Caco-2 (cell line): ENCODE measurements around the gene CLIC5. TPM values are rescaled to one million over a fixed set of nuclear protein-coding genes. Genes with fewer than 3 reads are reported as not detected.

Experiments
- BruUV-seq: library from RNA; stranded (reverse); fragments of 400-500 nt; replicated peaks from 2 replicates; lab custom pipeline; 2021; lab: Mats Ljungman, UMichigan
- CTCF ChIA-PET: fragments of 300-600 bp; sonication (Branson Sonifier 250); formaldehyde crosslinking; loops from one replicate; lab custom pipeline; 2022; ENCODE audit warnings: antibody characterized with exemption; lab: Charles Lee
- POLR2A ChIA-PET: fragments of 300-600 bp; sonication (Branson Sonifier 250); formaldehyde crosslinking; loops from one replicate; lab custom pipeline; 2022; ENCODE audit warnings: antibody characterized with exemption; lab: Charles Lee
- DNase-seq, 2 experiments: peaks; one replicate each; pipeline versions ENCODE4 v3.0.0 to v3.0.0-alpha.2; 2020 to 2022
- H3K27me3 ChIP-seq: replicated peaks from 2 replicates; pipeline ENCODE4 v1.6.0; 2011; ENCODE audit warnings: low read length; ENCODE audit not compliant: control insufficient read depth, insufficient read depth
- H3K36me3 ChIP-seq: 2 replicates; pipeline ENCODE4 v1.5.1; 2011; ENCODE audit warnings: low read length; ENCODE audit not compliant: control insufficient read depth, insufficient read depth
- H3K4me1 ChIP-seq: fragments of 250-450 bp; sonication (Bioruptor Pico); 2 replicates; pipeline ENCODE4 v1.5.1; 2020; ENCODE audit warnings: mild to moderate bottlenecking
- H3K4me3 ChIP-seq: 2 replicates; pipeline ENCODE4 v1.5.1; 2011; ENCODE audit warnings: low read depth, mild to moderate bottlenecking, control low read depth, low read length
- H3K9me3 ChIP-seq: fragments of 250-450 bp; sonication (Bioruptor Pico); 2 replicates; pipeline ENCODE4 v1.5.1; 2020; ENCODE audit warnings: mild to moderate bottlenecking, moderate library complexity
- H3K27ac Mint-ChIP-seq: one replicate; pipeline ENCODE4 v1.8.0; 2022; ENCODE audit warnings: mixed read lengths; ENCODE audit not compliant: unreplicated experiment
- H3K27me3 Mint-ChIP-seq: one replicate; pipeline ENCODE4 v1.8.0; 2022; ENCODE audit warnings: mixed read lengths; ENCODE audit not compliant: insufficient read depth, unreplicated experiment
- H3K36me3 Mint-ChIP-seq: one replicate; pipeline ENCODE4 v1.8.0; 2022; ENCODE audit warnings: mild to moderate bottlenecking, mixed read lengths; ENCODE audit not compliant: insufficient read depth, unreplicated experiment
- H3K4me1 Mint-ChIP-seq: one replicate; pipeline ENCODE4 v1.8.0; 2022; ENCODE audit warnings: low read depth, mixed read lengths; ENCODE audit not compliant: unreplicated experiment
- H3K4me3 Mint-ChIP-seq: one replicate; pipeline ENCODE4 v1.8.0; 2022; ENCODE audit warnings: mild to moderate bottlenecking, moderate library complexity, mixed read lengths; ENCODE audit not compliant: unreplicated experiment
- H3K9me3 Mint-ChIP-seq: one replicate; pipeline ENCODE4 v1.8.0; 2022; ENCODE audit warnings: mixed read lengths; ENCODE audit not compliant: unreplicated experiment
- CTCF ChIP-seq, 2 experiments: fragments of 200-600 bp in 1 of 2; IDR thresholded peaks; 1 replicate in 1 of 2; 2 replicates in 1 of 2; pipeline versions ENCODE4 v1.5.1 to v1.8.0; 2011 to 2022; ENCODE audit warnings: antibody characterized with exemption in 1 of 2, control low read depth in 1 of 2, inconsistent platforms in 1 of 2, low read depth in 1 of 2, low read length in 1 of 2, mild to moderate bottlenecking in 1 of 2, moderate library complexity in 1 of 2; ENCODE audit not compliant: insufficient read depth in 1 of 2, severe bottlenecking in 1 of 2, unreplicated experiment in 1 of 2
- intact Hi-C: fragments of 100-400 bp; cut with micrococcal nuclease; formaldehyde crosslinking; loops from one replicate; pipeline ENCODE4 v1.10.0; 2022; ENCODE audit not compliant: unreplicated experiment
- total RNA-seq: library from RNA; stranded (reverse); gene quantifications from 2 replicates; pipeline ENCODE4 v1.2.3, GENCODE V29; 2022

CLIC5 gene
- total RNA-seq, 1 experiment from 2014 or later: 15.1 TPM

GRCh38 chr6:45929421-45930361 is 86.0 kb downstream of the CLIC5 start:
- Mint-ChIP-seq H3K27ac (no peak overlapping the region), H3K27me3 (no peaks in the 10 kb centered on the region), H3K4me3 (no peak overlapping the region), H3K36me3 (no peaks in the 10 kb centered on the region), H3K4me1 (no peaks in the 10 kb centered on the region), H3K9me3 (no peaks in the 10 kb centered on the region)
- Histone ChIP-seq H3K36me3 (no peaks in the 10 kb centered on the region), H3K4me3 (no peak overlapping the region), H3K27me3 (no peaks in the 10 kb centered on the region), H3K9me3 (no peaks in the 10 kb centered on the region), H3K4me1 (peaks cover 7% of the 10 kb centered on the region; the same call in 1 of the 2 replicates)
- no TSS peak for BruUV-seq
- intact Hi-C loops: loop anchor here (1.0 to 10.0 kb wide), 5 partner anchors 17 to 1455 kb away; partner anchors contain the start of gene CLIC5
- POLR2A ChIA-PET: no interaction called here
- no peak for TF ChIP-seq CTCF (IDR thresholded peaks at IDR 0.05; ENCODE audit: insufficient read depth in 1 of 2, low read depth in 1 of 2, low read length in 1 of 2, severe bottlenecking in 1 of 2, unreplicated experiment in 1 of 2)
- no peak for DNase-seq
- CTCF ChIA-PET: interaction anchor here (0.6 to 1.6 kb wide), 7 partner anchors 34 to 1199 kb away, joined by 3 to 5 read pairs (median 3); no protein-coding TSS in a partner anchor

DNA sequence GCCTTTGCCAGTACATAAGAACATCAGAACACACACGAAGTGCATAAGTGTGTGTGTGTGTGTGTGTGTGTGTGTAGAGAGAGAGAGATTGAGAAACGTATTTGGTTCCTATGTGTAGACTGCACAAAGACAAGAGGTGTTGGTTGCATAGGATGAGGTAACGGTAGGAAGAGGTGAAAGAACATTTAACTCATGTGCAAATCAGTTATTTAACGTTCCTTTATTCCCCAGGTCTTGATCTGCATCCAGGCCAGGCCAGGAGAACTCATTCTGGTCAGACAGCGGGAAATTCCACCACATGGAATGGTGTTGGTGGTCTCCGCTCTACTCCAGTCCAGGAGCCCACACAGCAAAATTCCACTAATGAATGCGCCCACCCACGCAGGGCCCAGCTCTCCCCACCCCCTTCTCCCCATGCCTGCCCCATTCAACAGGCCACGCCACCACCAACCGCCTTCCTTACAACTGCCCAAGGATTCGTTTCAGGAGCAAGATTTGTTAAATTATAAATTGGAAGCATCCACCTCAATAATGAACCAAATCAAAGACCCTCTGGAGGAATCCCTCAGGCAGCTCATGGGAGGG is 86.8 kb downstream of the CLIC5 start:
- TF ChIP-seq CTCF (IDR thresholded peaks at IDR 0.05; ENCODE audit: insufficient read depth in 1 of 2, low read depth in 1 of 2, low read length in 1 of 2, severe bottlenecking in 1 of 2, unreplicated experiment in 1 of 2): no peak
- H3K36me3 Mint-ChIP-seq: no peaks in the 10 kb centered on the region
- no peak for DNase-seq
- intact Hi-C loops: loop anchor here (10.0 kb wide), 1 partner anchor 1454 kb away; no protein-coding TSS in a partner anchor
- no peak overlapping the region for H3K27ac Mint-ChIP-seq
- H3K27me3 Mint-ChIP-seq: no peaks in the 10 kb centered on the region
- no TSS peak for BruUV-seq
- H3K4me1 ChIP-seq: peaks cover 8% of the 10 kb centered on the region; the same call in 1 of the 2 replicates
- H3K9me3 ChIP-seq: no peaks in the 10 kb centered on the region
- no peak overlapping the region for H3K4me3 ChIP-seq
- ChIA-PET POLR2A (no interaction called here), CTCF (no interaction called here)
- H3K36me3 ChIP-seq: no peaks in the 10 kb centered on the region
- H3K4me3 Mint-ChIP-seq: no peak overlapping the region
- H3K4me1 Mint-ChIP-seq: no peaks in the 10 kb centered on the region
- no peaks in the 10 kb centered on the region for H3K27me3 ChIP-seq
- H3K9me3 Mint-ChIP-seq: no peaks in the 10 kb centered on the region
